GM12878 (cell line): ENCODE measurements around the gene HMSD. TPM values are rescaled to one million over a fixed set of nuclear protein-coding genes. Genes with fewer than 3 reads are reported as not detected.

Experiments used
- ATAC-seq: fragments of 200-7000 bp; cut with Tn5 transposase; 3 replicates; pipeline ENCODE4 v1.9.1; 2020; ENCODE audit warnings: mild to moderate bottlenecking, moderate library complexity
- BruUV-seq: library from RNA; stranded (reverse); fragments of 400-500 nt; replicated peaks from 2 replicates; lab custom pipeline; 2021; lab: Mats Ljungman, UMichigan
- CTCF ChIA-PET: fragments of 300-600 bp; sonication (Branson Sonifier 250); formaldehyde crosslinking; extraction: SDS; loops from one replicate; lab custom pipeline; 2021; ENCODE audit warnings: inconsistent platforms; lab: Yijun Ruan, JAX
- POLR2A ChIA-PET: fragments of 350-600 bp; formaldehyde crosslinking; extraction: SDS; loops from one replicate; lab custom pipeline; 2021; ENCODE audit warnings: inconsistent platforms; lab: Charles Lee
- RAD21 ChIA-PET: fragments of 300-600 bp; sonication (Branson Sonifier 250); formaldehyde crosslinking; loops from one replicate; lab custom pipeline; 2023; ENCODE audit warnings: antibody characterized with exemption; ENCODE audit not compliant: unreplicated experiment; lab: Charles Lee
- SMC1A ChIA-PET: fragments of 300-600 bp; sonication (Branson Sonifier 250); formaldehyde crosslinking; loops from one replicate; lab custom pipeline; 2023; ENCODE audit not compliant: unreplicated experiment, uncharacterized antibody; lab: Charles Lee
- DNase-seq: peaks from one replicate; pipeline ENCODE4 v3.0.0-alpha.2; 2011; ENCODE audit warnings: low read depth, low spot score
- FAIRE-seq: peaks from 3 replicates; lab custom pipeline; 2011; peaks lifted over from hg19 to GRCh38; lab: Jason Lieb, UNC
- H2AFZ ChIP-seq: 2 replicates; pipeline ENCODE4 v1.6.0; 2011; ENCODE audit warnings: low read depth, low read length, control low read depth; ENCODE audit not compliant: control insufficient read depth
- H3K27ac ChIP-seq: 2 replicates; pipeline ENCODE4 v1.5.1; 2011; ENCODE audit warnings: control low read depth; ENCODE audit not compliant: control insufficient read depth, insufficient read depth
- H3K27me3 ChIP-seq, 2 experiments: replicated peaks in 1 of 2; 2 replicates each; pipeline versions ENCODE4 v1.6.0 to v1.6.1; 2011; ENCODE audit warnings: low read length in 1 of 2; ENCODE audit not compliant: control insufficient read depth in 2 of 2, insufficient read depth in 2 of 2
- H3K36me3 ChIP-seq, 2 experiments: 2 replicates each; pipeline ENCODE4 v1.5.1; 2011; ENCODE audit warnings: low read length in 1 of 2; ENCODE audit not compliant: control insufficient read depth in 2 of 2, insufficient read depth in 2 of 2
- H3K4me1 ChIP-seq: 2 replicates; pipeline ENCODE4 v1.6.1; 2011; ENCODE audit warnings: mild to moderate bottlenecking, low read length, moderate library complexity, mixed read lengths; ENCODE audit not compliant: control insufficient read depth, insufficient read depth
- H3K4me2 ChIP-seq: 2 replicates; pipeline ENCODE4 v1.6.0; 2011; ENCODE audit warnings: control low read depth; ENCODE audit not compliant: control insufficient read depth, insufficient read depth
- H3K4me3 ChIP-seq: fragments of 200-600 bp; sonication (generic); 2 replicates; pipeline ENCODE4 v1.5.1; 2016
- H3K79me2 ChIP-seq: 2 replicates; pipeline ENCODE4 v1.6.0; 2011; ENCODE audit warnings: low read length; ENCODE audit not compliant: control insufficient read depth, insufficient read depth
- H3K9ac ChIP-seq: 2 replicates; pipeline ENCODE4 v1.8.0; 2011; ENCODE audit warnings: low read length, control low read depth, mixed read lengths; ENCODE audit not compliant: control insufficient read depth, insufficient read depth
- H3K9me3 ChIP-seq: replicated peaks from 3 replicates; pipeline ENCODE4 v1.5.1; 2011; ENCODE audit warnings: mild to moderate bottlenecking, low read length; ENCODE audit not compliant: control insufficient read depth, insufficient read depth
- H4K20me1 ChIP-seq: 2 replicates; pipeline ENCODE4 v1.6.0; 2011; ENCODE audit not compliant: control insufficient read depth, insufficient read depth
- BHLHE40 ChIP-seq, 2 experiments: fragments of 450-650 bp in 1 of 2; IDR thresholded peaks; 2 replicates each; pipeline ENCODE4 v1.6.1; 2011 to 2017; ENCODE audit warnings: low read depth in 2 of 2, borderline replicate concordance in 1 of 2, improper control_type of control experiment in 1 of 2, low read length in 1 of 2, mild to moderate bottlenecking in 1 of 2
- EZH2 ChIP-seq: IDR thresholded peaks from 2 replicates; pipeline ENCODE4 v1.6.1; 2012; ENCODE audit warnings: low read depth, mild to moderate bottlenecking, control low read depth, inconsistent platforms, low read length, borderline replicate concordance; ENCODE audit not compliant: control insufficient read depth
- MTA3 ChIP-seq: IDR thresholded peaks from 2 replicates; pipeline ENCODE4 v1.6.1; 2012; ENCODE audit warnings: low read length, inconsistent platforms, borderline replicate concordance
- POLR2A ChIP-seq: IDR thresholded peaks from 2 replicates; pipeline ENCODE4 v1.6.1; 2011; ENCODE audit warnings: low read depth, mild to moderate bottlenecking, low read length
- POLR2AphosphoS5 ChIP-seq: IDR thresholded peaks from 2 replicates; pipeline ENCODE4 v1.6.1; 2011; ENCODE audit warnings: mild to moderate bottlenecking, low read length, inconsistent platforms
- PRDM15 ChIP-seq: fragments of 450-650 bp; formaldehyde crosslinking; IDR thresholded peaks from 2 replicates; pipeline ENCODE4 v1.4.0; 2020; ENCODE audit warnings: mild to moderate bottlenecking, moderate library complexity
- SMC3 ChIP-seq: IDR thresholded peaks from 2 replicates; pipeline ENCODE4 v1.6.1; 2011; ENCODE audit warnings: low read length, improper control_type of control experiment, borderline replicate concordance
- USF2 ChIP-seq: IDR thresholded peaks from 2 replicates; pipeline ENCODE4 v1.6.1; 2011; ENCODE audit warnings: low read depth, low read length, improper control_type of control experiment, borderline replicate concordance
- ZNF687 ChIP-seq: fragments of 450-650 bp; IDR thresholded peaks from 2 replicates; pipeline ENCODE4 v1.6.1; 2017; ENCODE audit warnings: mild to moderate bottlenecking, moderate library complexity
- WGBS: methylation state at CpG from one replicate; pipeline ENCODE4 v1.1.6; 2016; ENCODE audit warnings: low lambda C conversion rate; ENCODE audit not compliant: insufficient replicate concordance, insufficient coverage; ENCODE audit errors: missing lambda C conversion rate; 5-methylcytosine and 5-hydroxymethylcytosine counted together
- in situ Hi-C: fragments of 300-500 bp; cut with MboI; formaldehyde crosslinking; loops from 9 replicates; pipeline ENCODE4 v1.14.3; 2018; ENCODE audit warnings: mixed read lengths
- intact Hi-C: fragments of 100-400 bp; cut with micrococcal nuclease; formaldehyde crosslinking; loops from one replicate; pipeline ENCODE4 v1.14.2; 2022; ENCODE audit not compliant: unreplicated experiment
- polyA plus RNA-seq, 11 experiments: library from polyadenylated mRNA; depleted of rRNA in 4 of 11; unstranded in 6 of 11; stranded (reverse) in 5 of 11; fragments of >200 nt; fragmentation: Nextera tagmentation in 4 of 11; fragmentation: Illumina TruSeq in 1 of 11; extraction: Ambion mirVana in 4 of 11; extraction: Trizol in 1 of 11; gene quantifications; 1 replicate in 1 of 11; 2 replicates in 10 of 11; pipeline versions ENCODE4 v1.2.1 to v1.2.3, GENCODE V29; 2011 to 2016; ENCODE audit warnings: inconsistent platforms in 2 of 11, missing spikeins in 2 of 11, low read depth in 1 of 11
- total RNA-seq, 4 experiments: library from RNA; depleted of rRNA in 3 of 4; stranded (reverse); fragments of >200 nt in 3 of 4; fragmentation: Illumina TruSeq in 1 of 4; extraction: Trizol in 1 of 4; gene quantifications; 2 replicates each; pipeline versions ENCODE4 v1.2.1 to v1.2.3, GENCODE V29; 2013 to 2021
- TF ChIP-seq, protein P1 (sequence below): fragments of 450-650 bp; IDR thresholded peaks from 2 replicates; pipeline ENCODE4 v1.6.1; 2016; ENCODE audit warnings: mild to moderate bottlenecking

Gene HMSD
- total and polyA plus RNA-seq, 10 of the 15 experiments (the other 5 are each of a cell fraction or from before 2014, with no cell fraction given) = 11.7 to 83.9 (median 37.8) TPM

DNA sequence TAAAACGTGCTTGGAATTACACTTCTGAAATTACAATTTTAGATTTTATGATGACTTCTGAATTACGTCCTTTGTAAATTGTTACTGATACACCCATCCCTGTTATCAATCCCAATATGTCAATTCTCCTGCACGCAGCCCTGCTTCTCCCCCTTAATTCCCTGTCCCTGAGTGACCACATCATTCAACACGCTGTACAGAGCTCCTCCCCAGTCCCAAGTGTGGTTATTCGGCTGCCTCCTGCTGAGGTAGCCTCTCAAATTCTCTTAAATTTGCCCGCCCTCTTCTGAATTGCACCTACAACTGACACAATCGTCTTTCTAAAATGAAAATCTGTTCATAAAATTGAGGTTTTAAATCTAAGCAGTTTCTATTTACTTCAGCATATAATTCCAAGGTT lies 30.9 kb downstream of the HMSD start (continued):
- TF ChIP-seq ZNF687 = no peak
- no peak for TF ChIP-seq MTA3

- H4K20me1 ChIP-seq = 0 out of 2 replicates have a peak, but pooled peaks cover 3% of the 10 kb centered on the region
- ATAC-seq (no peak), FAIRE-seq (no peak), DNase-seq (no peak)
- ChIA-PET SMC1A (interaction anchor here (1.3 kb wide), 1 partner anchor 13 kb away, joined by 4 read pairs; no protein-coding TSS in a partner anchor), CTCF (interaction anchor here (0.9 to 1.7 kb wide), 4 partner anchors 16 to 21 kb away, joined by 3 to 5 read pairs (median 4); no protein-coding TSS in a partner anchor), POLR2A (no interaction called here), RAD21 (no interaction called here)
- in situ Hi-C loops = loop anchor here (25.0 kb wide), 1 partner anchor 469 kb away; no protein-coding TSS in a partner anchor
- H3K27me3 ChIP-seq = no peaks in the 10 kb centered on the region
- H3K4me1 ChIP-seq = peaks cover 3% of the 10 kb centered on the region; the same call in 1 of the 2 replicates
- no peak overlapping the region for H3K9ac ChIP-seq
- no peak overlapping the region for H3K27ac ChIP-seq
- BruUV-seq = no TSS peak
- intact Hi-C loops = no loop called here
- H3K36me3 ChIP-seq = peaks cover 18% of the 10 kb centered on the region in 2 experiments
- peaks cover 4% of the 10 kb centered on the region; the same call in 1 of the 2 replicates for H3K79me2 ChIP-seq
- H2AFZ ChIP-seq = no peak overlapping the region
- TF ChIP-seq, protein P1, sequence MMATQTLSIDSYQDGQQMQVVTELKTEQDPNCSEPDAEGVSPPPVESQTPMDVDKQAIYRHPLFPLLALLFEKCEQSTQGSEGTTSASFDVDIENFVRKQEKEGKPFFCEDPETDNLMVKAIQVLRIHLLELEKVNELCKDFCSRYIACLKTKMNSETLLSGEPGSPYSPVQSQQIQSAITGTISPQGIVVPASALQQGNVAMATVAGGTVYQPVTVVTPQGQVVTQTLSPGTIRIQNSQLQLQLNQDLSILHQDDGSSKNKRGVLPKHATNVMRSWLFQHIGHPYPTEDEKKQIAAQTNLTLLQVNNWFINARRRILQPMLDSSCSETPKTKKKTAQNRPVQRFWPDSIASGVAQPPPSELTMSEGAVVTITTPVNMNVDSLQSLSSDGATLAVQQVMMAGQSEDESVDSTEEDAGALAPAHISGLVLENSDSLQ = no peak
- TF ChIP-seq PRDM15 (no peak), BHLHE40 (IDR thresholded peaks at IDR 0.05; ENCODE audit: borderline replicate concordance in 1 of 2, low read depth in 2 of 2, low read length in 1 of 2) (no peak), POLR2AphosphoS5 (peak; percentile 52; the same call in 1 of the 2 replicates), EZH2 (no peak), SMC3 (no peak), USF2 (no peak), POLR2A (0 out of 2 replicates have a peak, but pooled peaks have one; percentile 34)
- no peaks in the 10 kb centered on the region for H3K9me3 ChIP-seq
- 63% methylated on average over 6 of the region's 6 CpGs for WGBS
- H3K4me2 ChIP-seq = no peak overlapping the region
- H3K4me3 ChIP-seq = no peak overlapping the region
These were observed 31.9 kb downstream of the HMSD start for GRCh38 chr18:63980896-63981460.
